ENCODE data around the gene AFF3.
"Not testable (repeated sequence)": the region's sequence is repeated elsewhere in the genome, so short reads cannot be mapped to it uniquely, and the experiment has no call there.

AFF3 gene

DNA sequence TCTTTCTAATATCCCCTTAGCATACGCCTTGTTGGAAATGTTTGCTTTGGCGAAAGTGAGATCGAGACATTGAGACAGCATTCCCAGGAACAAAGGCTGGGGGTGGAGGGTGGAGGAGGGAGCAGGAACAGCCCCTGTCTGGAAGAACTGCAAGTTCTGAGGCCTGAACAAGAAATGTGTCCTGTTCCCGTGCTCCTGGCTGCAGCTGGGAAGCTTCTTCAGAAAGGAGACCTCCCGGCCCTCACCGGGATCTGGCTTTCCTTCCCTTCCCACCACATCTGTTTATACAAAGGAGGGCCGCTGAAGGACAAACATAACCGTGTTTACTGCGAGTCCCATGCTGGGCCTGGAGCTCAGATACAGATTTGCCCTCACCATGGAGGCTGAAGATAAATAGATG lies 35.9 kb downstream of the AFF3 start:
- DNase-seq = no peak

GRCh38 chr2:100105678-100106054 lies 36.7 kb downstream of the AFF3 start:
- no peak for DNase-seq

DNA sequence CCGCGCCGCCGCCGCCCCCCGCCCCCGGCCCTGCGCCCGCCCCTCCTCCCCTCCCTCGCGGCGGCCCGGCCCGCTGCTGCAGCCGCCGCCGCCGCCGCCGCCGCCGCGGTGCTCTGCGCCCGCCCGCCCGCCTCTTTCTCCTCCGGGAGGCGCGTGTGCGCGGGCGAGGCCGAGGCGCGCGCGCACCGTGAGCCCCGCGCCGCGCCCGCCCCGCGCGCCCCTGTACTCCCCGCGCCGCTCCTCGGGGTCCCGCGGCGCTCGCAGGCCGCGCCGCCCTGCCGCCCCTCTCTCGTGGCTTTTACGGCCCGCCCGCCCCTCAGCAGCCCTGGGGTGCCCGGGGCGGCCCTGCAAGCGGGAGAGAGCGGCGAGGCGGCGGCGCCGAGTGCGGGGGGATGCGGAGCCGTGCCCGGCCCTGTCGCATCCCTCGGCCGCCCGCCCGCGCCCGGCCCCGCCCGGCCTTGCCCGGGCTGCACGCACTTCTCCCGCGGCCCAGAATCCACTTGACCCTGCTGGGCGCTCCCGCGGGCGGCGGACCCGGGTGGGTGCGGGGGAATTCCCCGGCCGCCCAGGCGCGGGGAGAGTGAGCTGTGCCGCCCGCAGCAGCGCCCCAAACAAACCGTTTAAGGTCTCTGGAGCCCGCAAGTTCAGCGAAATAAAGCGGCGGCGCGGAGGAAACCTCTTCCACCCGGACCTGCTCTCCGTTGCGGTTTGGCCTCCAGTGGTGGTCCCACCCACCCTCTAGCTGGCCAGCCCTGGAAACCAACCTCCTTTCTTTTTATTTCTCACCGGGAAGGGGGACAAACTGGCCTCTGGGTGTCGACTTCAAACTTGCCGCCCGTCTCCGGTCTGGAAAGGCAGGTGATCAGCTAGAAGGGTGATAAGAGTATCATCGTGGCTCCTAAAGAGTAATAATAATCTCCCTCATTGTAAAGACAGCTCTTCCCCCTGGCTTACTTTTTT lies 37.4 kb downstream of the AFF3 start:
- DNase-seq = no peak

- not testable (repeated sequence) for DNase-seq
These were observed 38.1 kb downstream of the AFF3 start for GRCh38 chr2:100104265-100104664.

DNA sequence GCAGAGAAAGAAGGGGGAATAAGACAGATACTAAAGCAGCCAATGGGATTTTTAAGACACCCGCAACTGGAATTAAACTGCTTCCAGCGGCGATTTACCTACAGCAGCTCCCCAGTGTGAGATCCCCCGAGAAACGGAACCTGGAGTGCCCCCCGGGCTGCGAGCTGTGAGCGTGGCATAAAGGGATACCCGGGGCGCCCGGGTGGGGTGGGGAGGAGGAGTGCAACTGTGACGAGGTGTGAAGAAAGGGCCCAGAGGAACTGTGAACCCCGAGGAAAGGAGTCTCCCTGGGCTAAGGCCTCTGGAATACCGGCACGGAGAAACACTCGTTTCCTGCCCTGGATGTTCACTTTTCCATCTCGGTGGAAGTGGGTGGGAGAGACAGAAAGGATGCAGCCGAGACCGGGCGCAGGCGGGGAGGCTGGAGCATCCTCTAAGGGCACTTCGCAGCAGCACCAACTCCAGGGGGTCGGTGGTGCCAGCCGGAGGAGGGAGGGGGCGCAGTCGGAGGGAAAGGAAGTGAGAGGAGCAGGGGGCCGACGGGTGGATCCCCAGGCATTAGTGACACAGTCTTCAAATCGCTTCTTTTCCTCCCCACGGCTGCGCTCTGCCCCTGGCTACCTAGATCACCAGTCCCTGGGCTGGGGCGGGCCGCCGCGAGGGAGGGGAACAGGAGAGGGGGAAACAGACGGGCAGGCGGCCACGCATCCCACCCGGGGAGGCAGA lies 38.7 kb downstream of the AFF3 start:
- DNase-seq = not testable (repeated sequence)

- not testable (repeated sequence) for DNase-seq
These were observed 39.8 kb downstream of the AFF3 start for GRCh38 chr2:100102466-100103180.

DNA sequence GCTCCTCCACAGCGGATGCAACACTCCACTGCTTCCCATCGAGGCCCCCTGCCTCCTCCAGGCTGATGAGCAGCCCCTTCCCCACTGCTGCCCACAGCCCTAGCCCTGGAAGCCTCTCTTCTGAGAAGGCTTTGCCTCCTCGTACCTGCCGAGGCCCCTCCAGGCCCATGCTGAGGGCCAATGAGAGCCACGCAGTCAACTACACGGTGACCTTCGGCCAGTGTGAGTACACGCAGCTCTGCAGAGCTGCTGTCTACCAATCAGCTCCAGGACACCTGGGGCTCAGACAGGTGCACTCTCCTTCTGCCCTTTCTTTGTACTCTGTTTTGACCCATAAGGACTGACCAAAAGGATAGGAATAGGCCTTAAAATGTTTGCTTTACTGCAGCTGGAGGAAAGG lies 43.5 kb downstream of the AFF3 start:
- not testable (repeated sequence) for DNase-seq

GRCh38 chr2:100097611-100098294 lies 44.6 kb downstream of the AFF3 start:
- not testable (repeated sequence) for DNase-seq

- DNase-seq = not testable (repeated sequence)
These were observed 46.5 kb downstream of the AFF3 start for GRCh38 chr2:100095845-100096244.

DNA sequence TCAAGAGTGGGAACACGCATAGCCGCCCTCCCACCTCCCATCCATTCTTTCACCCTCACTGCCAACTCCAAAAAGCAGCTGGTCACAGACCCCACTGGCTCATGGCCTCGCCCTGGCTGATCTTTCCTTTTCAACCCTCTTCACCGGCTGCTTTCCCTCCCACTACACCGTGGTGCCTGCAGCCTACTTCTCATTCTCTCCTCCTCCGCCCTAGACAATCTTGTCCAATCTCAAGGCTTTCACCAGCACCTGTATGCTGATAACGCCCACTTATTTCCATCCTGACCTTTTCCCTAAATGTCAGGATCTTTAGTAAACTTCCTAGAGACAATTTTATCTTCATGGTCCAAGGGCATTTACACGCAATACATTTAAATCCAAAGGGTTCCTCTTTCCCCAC lies 50.6 kb downstream of the AFF3 start:
- not testable (repeated sequence) for DNase-seq

GRCh38 chr2:100085744-100086143 lies 56.6 kb downstream of the AFF3 start:
- DNase-seq = not testable (repeated sequence)

- DNase-seq = not testable (repeated sequence)
These were observed 58.8 kb downstream of the AFF3 start for GRCh38 chr2:100083421-100084216.

- not testable (repeated sequence) for DNase-seq
These were observed 60.0 kb downstream of the AFF3 start for GRCh38 chr2:100082302-100082978.

DNA sequence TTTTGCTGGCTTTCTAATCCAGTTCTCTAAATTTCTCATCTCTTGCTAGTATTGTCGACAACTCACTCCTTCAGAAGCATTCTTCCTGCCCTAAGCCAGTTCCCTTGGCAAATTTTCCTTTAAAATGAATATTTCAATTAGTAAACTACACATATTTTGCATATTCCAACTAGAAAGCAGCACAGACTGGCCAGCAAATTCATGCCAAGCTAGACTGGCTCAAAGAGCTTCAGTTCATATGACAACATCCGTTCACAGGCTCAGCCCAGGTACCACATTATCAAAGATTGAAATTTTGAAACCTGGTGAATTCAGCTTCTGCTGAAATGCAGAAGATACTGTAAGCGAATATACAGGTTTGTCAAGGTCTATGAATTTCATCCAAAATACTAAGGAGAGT lies 64.5 kb downstream of the AFF3 start:
- DNase-seq = no peak

- no peak for DNase-seq
These were observed 64.9 kb downstream of the AFF3 start for GRCh38 chr2:100077456-100077855.

DNA sequence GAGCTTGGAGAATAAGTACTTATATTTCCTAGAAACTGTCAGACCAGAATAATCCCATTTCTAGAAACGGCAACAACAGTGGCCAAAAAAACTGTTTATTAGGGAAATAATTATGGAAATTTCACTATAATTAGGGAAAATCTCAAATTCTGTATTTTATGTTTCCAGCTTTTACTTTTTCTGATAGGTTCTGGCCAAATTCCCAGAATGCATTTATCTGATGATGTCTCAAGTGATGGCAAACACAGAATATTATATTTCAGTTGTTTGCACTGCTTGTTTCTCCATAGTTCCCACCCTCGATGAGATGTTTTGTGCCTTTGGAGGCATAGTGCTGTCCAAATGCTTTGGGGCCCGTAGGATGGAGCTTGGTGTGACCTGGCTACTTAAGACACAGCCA lies 66.9 kb downstream of the AFF3 start:
- DNase-seq = no peak

- DNase-seq = no peak
These were observed 69.3 kb downstream of the AFF3 start for GRCh38 chr2:100073110-100073509.

- DNase-seq = no peak
These were observed 69.9 kb downstream of the AFF3 start for GRCh38 chr2:100072503-100072902.

- no peak for DNase-seq
These were observed 70.9 kb downstream of the AFF3 start for GRCh38 chr2:100071335-100072043.

DNA sequence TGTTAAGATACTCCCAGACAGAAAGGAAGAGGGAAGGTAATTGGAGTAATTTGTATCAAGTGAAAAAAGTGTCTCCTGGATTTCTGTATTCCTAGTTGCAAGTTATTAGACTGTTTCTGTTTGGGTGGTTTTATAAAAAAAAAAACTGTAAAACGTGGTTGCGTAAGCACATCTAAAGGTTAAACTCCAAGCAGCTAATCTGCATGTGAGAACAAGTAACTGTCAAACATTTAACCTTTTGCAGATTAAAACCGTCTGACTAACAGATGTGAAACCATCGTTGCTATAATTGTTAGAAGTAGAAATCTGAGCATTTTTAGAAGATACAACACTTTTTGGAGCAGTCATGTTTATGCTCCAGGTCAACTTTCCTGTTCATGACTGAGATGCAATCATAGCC lies 72.3 kb downstream of the AFF3 start:
- no peak for DNase-seq

- DNase-seq = no peak
These were observed 74.0 kb downstream of the AFF3 start for GRCh38 chr2:100068395-100068794.

All from SHP77 treated with DMSO at 0.1 percent for 48 hours (cell line).